IMR-90 (cell line): Measurements from ENCODE around the gene ZNF488. TPM values are rescaled to one million over a fixed set of nuclear protein-coding genes. Genes with fewer than 3 reads are reported as not detected.

Source experiments
- ATAC-seq: fragments of 200-7000 bp; cut with Tn5 transposase; 2 replicates; pipeline ENCODE4 v1.9.1; 2020; ENCODE audit warnings: low read depth, mild to moderate bottlenecking, moderate library complexity
- BruUV-seq: library from RNA; stranded (reverse); fragments of 400-500 nt; replicated peaks from 2 replicates; lab custom pipeline; 2021; lab: Mats Ljungman, UMichigan
- CTCF ChIA-PET: fragments of 300-600 bp; formaldehyde crosslinking; extraction: SDS; loops from one replicate; lab custom pipeline; 2021; ENCODE audit warnings: antibody characterized with exemption; lab: Yijun Ruan, JAX
- POLR2A ChIA-PET: fragments of 300-600 bp; sonication (Branson Sonifier 250); formaldehyde crosslinking; loops from one replicate; lab custom pipeline; 2022; ENCODE audit warnings: antibody characterized with exemption; ENCODE audit not compliant: unreplicated experiment; lab: Charles Lee
- DNase-seq: peaks from one replicate; pipeline ENCODE4 v3.0.0; 2013
- H2AFZ ChIP-seq: replicated peaks from 2 replicates; pipeline ENCODE3; 2013; ENCODE audit warnings: low read length, mild to moderate bottlenecking; ENCODE audit not compliant: poor library complexity
- H2AK5ac ChIP-seq: 2 replicates; pipeline ENCODE4 v1.6.1; 2013; ENCODE audit warnings: low read depth, low read length, inconsistent platforms
- H2AK9ac ChIP-seq: replicated peaks from 2 replicates; pipeline ENCODE3; 2013; ENCODE audit warnings: mild to moderate bottlenecking, low read depth, low read length, moderate library complexity; ENCODE audit not compliant: poor library complexity
- H2BK120ac ChIP-seq: 2 replicates; pipeline ENCODE4 v1.6.1; 2013; ENCODE audit warnings: low read depth, low read length, inconsistent platforms
- H2BK15ac ChIP-seq: 3 replicates; pipeline ENCODE4 v1.6.1; 2013; ENCODE audit warnings: low read depth, low read length, inconsistent platforms
- H2BK20ac ChIP-seq: 2 replicates; pipeline ENCODE4 v1.6.1; 2013; ENCODE audit warnings: low read depth, mild to moderate bottlenecking, inconsistent platforms, low read length, moderate library complexity
- H2BK5ac ChIP-seq: 2 replicates; pipeline ENCODE4 v1.6.1; 2013; ENCODE audit warnings: mild to moderate bottlenecking, low read depth, low read length, inconsistent platforms; ENCODE audit not compliant: poor library complexity, severe bottlenecking
- H3K14ac ChIP-seq: replicated peaks from 2 replicates; pipeline ENCODE4 v1.6.1; 2013; ENCODE audit warnings: low read depth, low read length, inconsistent platforms
- H3K18ac ChIP-seq: 2 replicates; pipeline ENCODE4 v1.6.1; 2013; ENCODE audit warnings: low read depth, low read length, control low read depth
- H3K23ac ChIP-seq: 2 replicates; pipeline ENCODE4 v1.6.1; 2013; ENCODE audit warnings: low read depth, low read length, inconsistent platforms
- H3K27ac ChIP-seq: 2 replicates; pipeline ENCODE4 v1.5.1; 2013; ENCODE audit warnings: mild to moderate bottlenecking, control low read depth, low read length; ENCODE audit not compliant: insufficient read depth
- H3K27me3 ChIP-seq: 2 replicates; pipeline ENCODE4 v1.6.1; 2013; ENCODE audit warnings: low read length; ENCODE audit not compliant: control insufficient read depth, insufficient read depth
- H3K36me3 ChIP-seq: 2 replicates; pipeline ENCODE4 v1.6.1; 2013; ENCODE audit warnings: low read length, mixed read lengths; ENCODE audit not compliant: control insufficient read depth, insufficient read depth
- H3K4ac ChIP-seq: 2 replicates; pipeline ENCODE4 v1.6.1; 2013; ENCODE audit warnings: low read depth, low read length, inconsistent platforms
- H3K4me1 ChIP-seq: 2 replicates; pipeline ENCODE4 v1.6.1; 2013; ENCODE audit warnings: low read length, mixed read lengths; ENCODE audit not compliant: control insufficient read depth, insufficient read depth
- H3K4me2 ChIP-seq: 2 replicates; pipeline ENCODE4 v1.6.1; 2013; ENCODE audit warnings: low read depth, mild to moderate bottlenecking, control low read depth, low read length, moderate library complexity
- H3K4me3 ChIP-seq: 2 replicates; pipeline ENCODE4 v1.5.1; 2013; ENCODE audit warnings: low read depth, mild to moderate bottlenecking, control low read depth, low read length, moderate library complexity; ENCODE audit not compliant: insufficient read depth
- H3K56ac ChIP-seq: 2 replicates; pipeline ENCODE4 v1.6.1; 2013; ENCODE audit warnings: low read length, inconsistent platforms; ENCODE audit not compliant: insufficient read depth; ENCODE audit errors: extremely low read depth
- H3K79me1 ChIP-seq, 2 experiments: 2 replicates each; pipeline ENCODE4 v1.6.1; 2013; ENCODE audit warnings: low read length in 2 of 2, inconsistent platforms in 1 of 2, low read depth in 1 of 2
- H3K9ac ChIP-seq: 2 replicates; pipeline ENCODE4 v1.6.1; 2013; ENCODE audit warnings: low read depth, low read length, control low read depth
- H3K9me1 ChIP-seq: 2 replicates; pipeline ENCODE4 v1.6.1; 2013; ENCODE audit warnings: low read length, inconsistent platforms; ENCODE audit not compliant: insufficient read depth
- H3K9me3 ChIP-seq: 2 replicates; pipeline ENCODE4 v1.6.1; 2013; ENCODE audit warnings: low read length; ENCODE audit not compliant: control insufficient read depth, insufficient read depth
- H4K20me1 ChIP-seq: 2 replicates; pipeline ENCODE4 v1.6.1; 2013; ENCODE audit warnings: low read length, inconsistent platforms; ENCODE audit not compliant: insufficient read depth
- H4K5ac ChIP-seq: 2 replicates; pipeline ENCODE4 v1.6.1; 2013; ENCODE audit warnings: mild to moderate bottlenecking, low read depth, low read length, control low read depth
- H4K8ac ChIP-seq, 2 experiments: 2 replicates each; pipeline ENCODE4 v1.6.1; 2013; ENCODE audit warnings: low read depth in 2 of 2, low read length in 2 of 2, control low read depth in 1 of 2, inconsistent platforms in 1 of 2
- H4K91ac ChIP-seq: 2 replicates; pipeline ENCODE4 v1.6.1; 2013; ENCODE audit warnings: low read depth, low read length, inconsistent platforms; ENCODE audit not compliant: insufficient read depth
- CEBPB ChIP-seq: IDR thresholded peaks from 2 replicates; pipeline ENCODE4 v1.6.1; 2012; ENCODE audit warnings: low read depth, low read length, improper control_type of control experiment
- CHD1 ChIP-seq: IDR thresholded peaks from 2 replicates; pipeline ENCODE4 v1.6.1; 2012; ENCODE audit warnings: low read depth, low read length, improper control_type of control experiment
- MAFK ChIP-seq: IDR thresholded peaks from 2 replicates; pipeline ENCODE4 v1.6.1; 2012; ENCODE audit warnings: low read depth, low read length, improper control_type of control experiment
- MXI1 ChIP-seq: IDR thresholded peaks from 2 replicates; pipeline ENCODE4 v1.6.1; 2012; ENCODE audit warnings: low read depth, mild to moderate bottlenecking, low read length, moderate library complexity, borderline replicate concordance
- NFE2L2 ChIP-seq: fragments of 150-350 bp; IDR thresholded peaks from 2 replicates; pipeline ENCODE4 v1.6.1; 2016; ENCODE audit warnings: low read depth, mild to moderate bottlenecking, low read length
- RFX5 ChIP-seq: IDR thresholded peaks from 2 replicates; pipeline ENCODE4 v1.8.0; 2012; ENCODE audit warnings: low read depth, mild to moderate bottlenecking, low read length, moderate library complexity
- WGBS, 2 experiments: methylation state at CpG; one replicate each; pipeline versions ENCODE4 v1.1.5 to v1.1.7; 2013; ENCODE audit warnings: missing lambda C conversion rate in 2 of 2; ENCODE audit not compliant: insufficient read length in 1 of 2; ENCODE audit errors: extremely low coverage in 2 of 2; 5-methylcytosine and 5-hydroxymethylcytosine counted together
- dilution Hi-C: fragments of 300-500 bp; cut with HindIII; formaldehyde crosslinking; loops from one replicate; pipeline ENCODE4 v1.14.3; 2018; ENCODE audit warnings: low sequenced_read_pairs; ENCODE audit not compliant: unreplicated experiment
- in situ Hi-C: fragments of 300-500 bp; cut with MboI; formaldehyde crosslinking; loops from 3 replicates; pipeline ENCODE4 v1.14.3; 2019; ENCODE audit warnings: low sequenced_read_pairs, inconsistent platforms, mixed read lengths
- intact Hi-C: fragments of 100-400 bp; cut with micrococcal nuclease; formaldehyde crosslinking; loops from 2 replicates; pipeline ENCODE4 v1.10.0; 2022
- polyA plus RNA-seq, 3 experiments: library from polyadenylated mRNA; depleted of rRNA; stranded (reverse); fragments of >200 nt; gene quantifications; 2 replicates each; pipeline ENCODE4 v1.2.3, GENCODE V29; 2012; ENCODE audit warnings: low replicate concordance in 1 of 3
- total RNA-seq: library from RNA; depleted of rRNA; stranded (reverse); fragments of >200 nt; gene quantifications from 2 replicates; pipeline ENCODE4 v1.2.3, GENCODE V29; 2012
- TF ChIP-seq, protein P1 (sequence below): fragments of 150-350 bp; IDR thresholded peaks from 2 replicates; pipeline ENCODE4 v1.6.1; 2017; ENCODE audit warnings: mild to moderate bottlenecking, antibody characterized with exemption, low read length, low read depth

ZNF488 gene
- total and polyA plus RNA-seq, 2 of the 4 experiments (the other 2 are of a cell fraction): under 0.01 to 0.14 TPM

DNA sequence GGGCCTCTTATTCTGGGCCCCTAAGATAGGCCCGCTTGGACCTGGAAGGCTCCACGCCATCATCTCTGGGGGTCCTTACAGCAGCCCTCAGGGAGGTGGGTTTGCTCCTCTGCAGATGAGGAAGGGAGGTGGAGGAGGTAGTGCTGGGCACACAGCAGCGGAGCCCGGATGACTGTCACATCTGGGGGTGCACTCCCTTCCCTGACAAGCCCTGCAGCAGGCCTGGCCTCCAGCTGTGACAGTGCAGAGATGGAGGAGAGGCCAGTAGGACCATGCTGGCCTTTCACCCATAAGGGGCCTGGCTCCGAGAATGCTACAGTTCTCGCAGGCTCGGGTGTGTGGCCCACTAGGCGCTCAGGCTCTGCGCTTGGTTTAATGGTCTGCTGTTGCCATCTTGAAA, 52.6 kb downstream of the ZNF488 start:
- no TSS peak for BruUV-seq
- dilution Hi-C loops: no loop called here

More for the DNA sequence above, 52.6 kb downstream of the ZNF488 start:
- H4K5ac ChIP-seq: no peak overlapping the region
- H2BK20ac ChIP-seq: no peak overlapping the region
- H3K9me1 ChIP-seq: peaks cover 4% of the 10 kb centered on the region; the same call in 1 of the 2 replicates
- CTCF ChIA-PET: no interaction called here
- H3K9ac ChIP-seq: no peak overlapping the region
- H2BK5ac ChIP-seq: no peak overlapping the region
- ATAC-seq: no peak
- H3K4me3 ChIP-seq: no peak overlapping the region
- no peak overlapping the region for H3K56ac ChIP-seq
- H2BK120ac ChIP-seq: no peak overlapping the region
- in situ Hi-C loops: no loop called here
- POLR2A ChIA-PET: no interaction called here
- no peak overlapping the region for H3K14ac ChIP-seq
- no peak overlapping the region for H2AFZ ChIP-seq
- no peak overlapping the region for H3K27ac ChIP-seq
- WGBS, 2 experiments: 80% methylated on average over 1 of the region's 9 CpGs; no CpG with 5 or more reads in 1 of the 2 experiments
- H2BK15ac ChIP-seq: no peak overlapping the region
- no peak overlapping the region for H4K8ac ChIP-seq
- no peaks in the 10 kb centered on the region for H3K79me1 ChIP-seq
- H3K23ac ChIP-seq: no peak overlapping the region
- H3K4me2 ChIP-seq: no peak overlapping the region
- H4K20me1 ChIP-seq: no peaks in the 10 kb centered on the region
- H4K91ac ChIP-seq: no peak overlapping the region
- intact Hi-C loops: no loop called here
- no peak overlapping the region for H2AK5ac ChIP-seq
- no peak overlapping the region for H2AK9ac ChIP-seq
- no peak for DNase-seq
- H3K36me3 ChIP-seq: no peaks in the 10 kb centered on the region
- 0 out of 2 replicates have a peak, but pooled peaks cover 1% of the 10 kb centered on the region for H3K4me1 ChIP-seq
- no peak overlapping the region for H3K4ac ChIP-seq
- H3K27me3 ChIP-seq: peaks cover 8% of the 10 kb centered on the region
- TF ChIP-seq, protein P1, sequence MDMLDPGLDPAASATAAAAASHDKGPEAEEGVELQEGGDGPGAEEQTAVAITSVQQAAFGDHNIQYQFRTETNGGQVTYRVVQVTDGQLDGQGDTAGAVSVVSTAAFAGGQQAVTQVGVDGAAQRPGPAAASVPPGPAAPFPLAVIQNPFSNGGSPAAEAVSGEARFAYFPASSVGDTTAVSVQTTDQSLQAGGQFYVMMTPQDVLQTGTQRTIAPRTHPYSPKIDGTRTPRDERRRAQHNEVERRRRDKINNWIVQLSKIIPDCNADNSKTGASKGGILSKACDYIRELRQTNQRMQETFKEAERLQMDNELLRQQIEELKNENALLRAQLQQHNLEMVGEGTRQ: no peak
- TF ChIP-seq RFX5 (no peak), CEBPB (no peak), CHD1 (no peak), MXI1 (no peak), MAFK (no peak), NFE2L2 (no peak)
- H3K9me3 ChIP-seq: no peaks in the 10 kb centered on the region
- H3K18ac ChIP-seq: no peak overlapping the region
